GM12892 (cell line): ENCODE results near the gene PAOX.

Experiments
- POLR2A ChIP-seq: IDR thresholded peaks from 2 replicates; pipeline ENCODE4 v1.6.1; 2011; ENCODE audit warnings: low read depth, low read length, control low read depth
- POLR2AphosphoS5 ChIP-seq: IDR thresholded peaks from 2 replicates; pipeline ENCODE4 v1.6.1; 2011; ENCODE audit warnings: low read depth, low read length, control low read depth
- TAF1 ChIP-seq: IDR thresholded peaks from 2 replicates; pipeline ENCODE4 v1.6.1; 2011; ENCODE audit warnings: low read depth, mild to moderate bottlenecking, control low read depth, low read length, borderline replicate concordance

DNA sequence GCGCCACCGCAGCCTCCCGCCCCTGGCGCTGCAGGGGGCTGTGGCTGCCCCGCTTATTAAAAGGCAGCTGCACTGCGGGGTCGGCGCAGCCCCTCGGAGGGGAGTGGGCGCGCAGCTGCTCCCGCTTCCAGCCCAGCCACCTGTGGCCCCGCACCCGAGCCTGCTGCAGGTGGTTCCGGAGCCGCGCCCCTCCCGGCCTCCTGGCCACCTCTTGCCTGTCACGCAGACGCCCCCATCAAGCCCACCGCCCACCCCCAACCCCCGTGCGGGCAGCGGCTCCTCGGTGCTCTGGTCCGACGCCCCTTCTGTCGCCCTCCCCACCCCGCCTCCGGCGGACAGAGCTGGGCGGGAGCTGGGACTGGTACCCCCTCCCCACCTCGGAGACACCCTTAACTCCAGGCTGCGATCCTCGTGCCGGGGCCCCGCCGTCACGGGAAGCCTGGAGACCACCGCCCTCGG lies 42.9 kb upstream of the PAOX start:
- TF ChIP-seq POLR2AphosphoS5 (no peak), POLR2A (no peak), TAF1 (no peak)
